HFFc6 (cell line): ENCODE results near the gene KCNK13. TPM values are rescaled to one million over a fixed set of nuclear protein-coding genes. Genes with fewer than 3 reads are reported as not detected.
A peak's percentile ranks its signal among the peaks of the same experiment; 100 is the strongest.

Source experiments
- DNase-seq: peaks from one replicate; pipeline ENCODE4 v3.0.0-alpha.2; 2018
- H3K27ac Mint-ChIP-seq: 2 replicates; pipeline ENCODE4 v1.8.0; 2020; ENCODE audit warnings: mild to moderate bottlenecking, mixed read lengths
- H3K27me3 Mint-ChIP-seq: 2 replicates; pipeline ENCODE4 v1.8.0; 2021; ENCODE audit warnings: mild to moderate bottlenecking, moderate library complexity, mixed read lengths; ENCODE audit not compliant: insufficient read depth
- H3K36me3 Mint-ChIP-seq: 2 replicates; pipeline ENCODE4 v1.8.0; 2021; ENCODE audit warnings: low read depth, mixed read lengths
- H3K4me1 Mint-ChIP-seq: 2 replicates; pipeline ENCODE4 v1.8.0; 2020; ENCODE audit warnings: low read depth, mixed read lengths
- H3K4me3 Mint-ChIP-seq: 2 replicates; pipeline ENCODE4 v1.8.0; 2020; ENCODE audit warnings: mild to moderate bottlenecking, moderate library complexity, mixed read lengths
- H3K9me3 Mint-ChIP-seq: 2 replicates; pipeline ENCODE4 v1.8.0; 2020; ENCODE audit warnings: mild to moderate bottlenecking, mixed read lengths
- total RNA-seq, 6 experiments: library from RNA; stranded (reverse); fragmentation: NEBNext Ultra II Directional; extraction: Animal tissue kit (Norgen Biotek cat#: 25700); gene quantifications; 2 replicates in 1 of 6; 3 replicates in 5 of 6; pipeline ENCODE4 v1.2.3, GENCODE V29; 2021
- TF ChIP-seq, protein P1 (sequence below): fragments of 200-600 bp; sonication (generic); IDR thresholded peaks from 2 replicates; pipeline ENCODE4 v1.5.0; 2021; ENCODE audit warnings: antibody characterized with exemption, mild to moderate bottlenecking

KCNK13 gene
- total RNA-seq, 6 experiments from 2014 or later = not detected

DNA sequence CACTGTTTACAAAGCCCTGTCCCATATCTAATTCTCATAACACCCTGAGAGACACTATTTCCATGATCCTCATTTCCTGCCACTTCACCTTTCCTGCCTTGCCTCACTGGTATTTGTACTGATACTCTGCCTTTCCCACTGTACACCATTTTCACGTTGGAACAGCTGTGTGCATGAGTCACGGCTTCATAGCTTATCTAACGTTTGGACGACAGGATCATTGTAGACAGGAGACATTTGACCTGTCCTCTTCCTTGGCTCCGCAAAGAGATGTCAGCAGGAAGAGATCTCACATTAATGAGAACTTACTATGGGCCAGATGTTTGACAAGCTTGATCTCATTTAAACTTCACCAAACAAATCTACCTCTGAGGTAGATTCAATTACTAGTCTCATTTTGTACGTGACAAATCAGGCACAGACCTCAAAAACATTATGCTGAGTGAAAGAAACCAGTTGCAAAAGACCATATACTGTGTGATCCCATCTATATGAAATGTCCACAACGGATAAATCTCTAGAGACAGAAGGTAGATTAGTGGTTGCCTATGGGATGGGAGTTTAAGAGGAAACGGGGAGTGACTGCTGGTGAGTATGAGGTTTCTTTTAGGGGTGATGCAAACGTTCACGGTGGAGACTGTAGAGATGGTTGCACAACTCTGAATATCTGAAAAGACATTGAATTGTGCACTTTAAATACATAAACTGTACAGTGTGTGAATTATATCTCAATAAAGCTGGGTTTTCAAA, 71.2 kb downstream of the KCNK13 start:
- no peaks in the 10 kb centered on the region for H3K9me3 Mint-ChIP-seq
- no peak overlapping the region for H3K4me3 Mint-ChIP-seq
- no peak overlapping the region for H3K27ac Mint-ChIP-seq
- peaks cover 23% of the 10 kb centered on the region for H3K27me3 Mint-ChIP-seq
- H3K4me1 Mint-ChIP-seq = peaks cover 16% of the 10 kb centered on the region
- TF ChIP-seq, protein P1, sequence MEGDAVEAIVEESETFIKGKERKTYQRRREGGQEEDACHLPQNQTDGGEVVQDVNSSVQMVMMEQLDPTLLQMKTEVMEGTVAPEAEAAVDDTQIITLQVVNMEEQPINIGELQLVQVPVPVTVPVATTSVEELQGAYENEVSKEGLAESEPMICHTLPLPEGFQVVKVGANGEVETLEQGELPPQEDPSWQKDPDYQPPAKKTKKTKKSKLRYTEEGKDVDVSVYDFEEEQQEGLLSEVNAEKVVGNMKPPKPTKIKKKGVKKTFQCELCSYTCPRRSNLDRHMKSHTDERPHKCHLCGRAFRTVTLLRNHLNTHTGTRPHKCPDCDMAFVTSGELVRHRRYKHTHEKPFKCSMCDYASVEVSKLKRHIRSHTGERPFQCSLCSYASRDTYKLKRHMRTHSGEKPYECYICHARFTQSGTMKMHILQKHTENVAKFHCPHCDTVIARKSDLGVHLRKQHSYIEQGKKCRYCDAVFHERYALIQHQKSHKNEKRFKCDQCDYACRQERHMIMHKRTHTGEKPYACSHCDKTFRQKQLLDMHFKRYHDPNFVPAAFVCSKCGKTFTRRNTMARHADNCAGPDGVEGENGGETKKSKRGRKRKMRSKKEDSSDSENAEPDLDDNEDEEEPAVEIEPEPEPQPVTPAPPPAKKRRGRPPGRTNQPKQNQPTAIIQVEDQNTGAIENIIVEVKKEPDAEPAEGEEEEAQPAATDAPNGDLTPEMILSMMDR = no peak
- H3K36me3 Mint-ChIP-seq = no peaks in the 10 kb centered on the region
- no peak for DNase-seq

DNA sequence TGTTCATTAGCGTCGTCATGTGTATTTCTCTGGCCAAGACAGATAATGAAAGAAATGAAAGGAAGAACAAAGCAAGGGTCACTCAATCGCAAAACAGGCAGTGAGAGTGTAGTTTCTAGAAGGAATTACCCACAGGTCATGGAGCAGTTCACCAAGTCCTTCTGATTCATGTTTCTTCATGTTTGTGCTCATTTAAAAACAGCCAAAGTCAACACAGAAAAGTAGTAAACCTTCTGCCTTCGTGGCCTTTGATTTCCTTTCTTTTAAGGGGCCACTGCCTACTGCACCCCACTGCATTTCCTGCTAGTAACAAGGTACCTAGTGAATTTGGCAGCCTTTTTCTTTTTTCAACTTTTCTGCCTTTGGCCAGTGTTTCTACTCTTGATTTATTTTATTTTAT, 75.1 kb downstream of the KCNK13 start:
- H3K36me3 Mint-ChIP-seq = no peaks in the 10 kb centered on the region; the same call in 1 of the 2 replicates
- TF ChIP-seq, protein P1 = no peak
- peaks cover 50% of the 10 kb centered on the region for H3K4me1 Mint-ChIP-seq
- H3K9me3 Mint-ChIP-seq = no peaks in the 10 kb centered on the region
- no peak for DNase-seq
- peaks cover 7% of the 10 kb centered on the region for H3K27me3 Mint-ChIP-seq
- H3K27ac Mint-ChIP-seq = no peak overlapping the region
- 0 out of 2 replicates have a peak overlapping the region, but pooled peaks have one; percentile 3 for H3K4me3 Mint-ChIP-seq

DNA sequence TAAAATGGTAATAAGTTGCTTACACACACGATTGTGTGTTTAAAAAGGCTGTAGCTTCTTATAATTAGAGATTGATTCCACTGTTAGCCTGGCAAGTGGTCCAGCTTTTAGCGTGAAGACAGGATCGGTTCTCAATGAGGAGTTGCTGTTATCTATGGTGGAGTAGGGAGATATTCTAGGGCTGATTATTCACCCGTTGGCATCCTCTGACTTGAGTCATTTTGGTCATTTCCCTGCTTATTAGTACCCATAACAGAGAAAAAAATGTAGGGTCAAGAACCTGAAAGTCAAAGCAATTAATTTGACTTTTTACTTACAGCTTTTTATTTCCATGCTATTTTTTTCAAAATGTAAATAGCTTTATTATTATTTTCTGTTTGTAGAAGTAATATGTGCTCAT, 76.0 kb downstream of the KCNK13 start:
- H3K4me1 Mint-ChIP-seq = peaks cover 50% of the 10 kb centered on the region
- peak overlapping the region; percentile 19; the same call in 1 of the 2 replicates for H3K27ac Mint-ChIP-seq
- H3K36me3 Mint-ChIP-seq = no peaks in the 10 kb centered on the region; the same call in 1 of the 2 replicates
- peak; percentile 10 for DNase-seq
- H3K9me3 Mint-ChIP-seq = no peaks in the 10 kb centered on the region
- peaks cover 7% of the 10 kb centered on the region for H3K27me3 Mint-ChIP-seq
- TF ChIP-seq, protein P1 = no peak
- H3K4me3 Mint-ChIP-seq = 0 out of 2 replicates have a peak overlapping the region, but pooled peaks have one; percentile 24

DNA sequence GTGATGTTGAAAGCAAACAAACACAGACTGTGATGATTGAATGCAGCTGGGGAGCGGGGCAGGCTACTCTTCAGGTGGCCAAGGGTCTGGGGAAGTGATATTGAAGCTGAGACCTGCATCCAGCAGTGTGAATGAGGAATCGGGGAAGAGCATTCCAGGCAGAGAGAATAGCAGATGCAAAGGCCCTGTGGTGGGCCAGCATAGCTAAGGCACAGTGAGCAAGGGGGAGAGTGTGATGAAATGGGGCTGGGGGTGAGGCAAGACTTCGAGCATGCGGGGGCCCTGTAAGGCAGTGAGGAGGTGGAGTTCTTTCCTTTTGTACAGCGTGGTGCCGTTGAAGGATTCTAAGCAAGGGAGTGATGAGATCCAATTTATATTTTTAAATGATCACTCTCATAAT, 77.4 kb downstream of the KCNK13 start:
- Mint-ChIP-seq H3K27me3 (peaks cover 9% of the 10 kb centered on the region), H3K27ac (0 out of 2 replicates have a peak overlapping the region, but pooled peaks have one; percentile 19), H3K4me3 (no peak overlapping the region), H3K9me3 (no peaks in the 10 kb centered on the region), H3K4me1 (peaks cover 50% of the 10 kb centered on the region), H3K36me3 (no peaks in the 10 kb centered on the region; the same call in 1 of the 2 replicates)
- DNase-seq = no peak
- TF ChIP-seq, protein P1 = no peak

DNA sequence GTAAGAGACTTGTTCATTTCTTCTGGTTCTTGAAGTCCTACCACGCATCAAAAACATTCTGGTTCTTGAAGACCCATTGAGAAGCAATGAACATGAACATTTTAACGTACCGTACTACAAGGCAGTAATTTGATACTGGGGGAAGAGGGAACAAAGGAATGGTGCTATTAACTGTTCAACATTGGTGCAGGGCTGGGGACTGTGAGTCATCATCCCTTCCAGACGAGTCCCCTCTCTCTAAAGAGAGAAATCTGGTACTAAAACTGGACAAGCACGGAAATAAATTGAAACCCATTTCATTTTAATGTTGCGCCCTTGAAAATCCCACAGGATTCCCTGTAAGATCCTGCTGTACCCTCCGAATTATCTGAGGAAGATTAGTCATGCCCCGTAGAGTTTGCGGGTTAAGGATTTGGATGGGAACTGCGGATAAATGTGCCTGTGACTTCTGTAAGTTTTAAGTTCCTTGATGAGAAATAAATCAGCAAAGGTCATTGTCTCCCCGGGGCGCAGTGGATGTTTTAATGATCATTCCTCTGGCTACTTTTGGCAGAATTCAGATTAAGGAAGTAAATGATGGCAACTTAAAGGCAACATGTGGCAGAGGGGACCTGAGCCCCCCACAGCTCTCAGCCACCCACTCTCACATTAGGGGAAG, 78.6 kb downstream of the KCNK13 start:
- Mint-ChIP-seq H3K27ac (peak overlapping the region; percentile 93), H3K36me3 (no peaks in the 10 kb centered on the region; the same call in 1 of the 2 replicates), H3K27me3 (peaks cover 8% of the 10 kb centered on the region), H3K4me1 (peaks cover 50% of the 10 kb centered on the region), H3K4me3 (peak overlapping the region; percentile 81), H3K9me3 (no peaks in the 10 kb centered on the region)
- TF ChIP-seq, protein P1 = no peak
- DNase-seq = peak; percentile 32
